ENCODE results near the gene PRXL2B.

Gene PRXL2B

DNA sequence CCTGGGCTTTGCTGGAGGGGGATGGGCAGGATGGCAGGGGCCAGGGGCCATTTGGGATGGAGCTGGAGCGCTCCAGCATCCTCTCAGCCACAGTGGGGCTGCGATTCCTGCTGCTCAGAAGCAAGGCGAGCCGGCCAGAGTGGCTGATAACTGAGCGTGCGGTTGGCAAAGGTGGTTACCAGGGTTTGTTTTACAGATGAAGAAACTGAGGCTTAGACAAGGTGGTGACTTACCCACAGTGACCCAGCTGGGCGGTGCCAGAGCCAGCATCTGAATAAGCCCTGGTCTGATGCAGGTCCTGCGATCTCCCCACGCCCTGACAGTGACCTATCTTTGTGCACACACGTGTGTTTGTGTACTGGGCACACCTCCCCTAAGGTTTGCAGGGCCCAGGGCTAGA lies 5.9 kb upstream of the PRXL2B start:
- no peak for DNase-seq (ENCODE audit: extremely low read depth, low read depth)
- no peak for TF ChIP-seq CTCF (IDR thresholded peaks at IDR 0.05; ENCODE audit: low read depth, low read length)

- no peak for TF ChIP-seq CTCF (IDR thresholded peaks at IDR 0.05; ENCODE audit: low read depth, low read length)
- no peak for DNase-seq (ENCODE audit: extremely low read depth, low read depth)
Observed at GRCh38 chr1:2582391-2582790, 4.2 kb upstream of the PRXL2B start.

GRCh38 chr1:2583331-2583791 lies 3.2 kb upstream of the PRXL2B start:
- DNase-seq (ENCODE audit: extremely low read depth, low read depth): no peak
- TF ChIP-seq CTCF (IDR thresholded peaks at IDR 0.05; ENCODE audit: low read depth, low read length): no peak

DNA sequence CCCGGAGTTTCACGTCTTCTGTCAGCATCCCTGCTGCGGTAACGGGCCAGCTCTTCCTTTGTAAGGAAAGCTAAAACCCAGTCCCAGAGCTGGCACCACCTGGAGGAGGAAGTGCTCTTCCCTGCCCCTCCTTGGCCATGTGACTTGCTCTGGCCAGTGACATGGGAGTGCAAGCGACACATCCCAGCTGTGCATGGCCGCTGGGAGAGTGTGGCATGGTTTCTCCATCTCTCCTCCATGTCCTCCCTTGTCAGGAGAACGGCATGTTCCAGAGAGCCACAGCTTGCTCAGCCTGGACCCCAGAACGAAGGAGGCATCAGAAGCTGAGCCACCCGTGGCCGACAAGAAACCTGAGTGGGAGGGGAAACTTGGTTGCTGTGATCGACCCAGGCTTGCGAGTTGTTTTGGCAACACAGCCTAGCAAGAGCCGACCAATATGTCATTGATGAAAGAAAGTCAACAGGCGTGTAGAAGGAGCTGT lies 2.7 kb upstream of the PRXL2B start:
- no peak for TF ChIP-seq CTCF (IDR thresholded peaks at IDR 0.05; ENCODE audit: low read depth, low read length)
- DNase-seq (ENCODE audit: extremely low read depth, low read depth): no peak

- DNase-seq (ENCODE audit: extremely low read depth, low read depth): no peak
- no peak for TF ChIP-seq CTCF (IDR thresholded peaks at IDR 0.05; ENCODE audit: low read depth, low read length)
Observed at GRCh38 chr1:2584686-2585317, 1.8 kb upstream of the PRXL2B start.

- no peak for TF ChIP-seq CTCF (IDR thresholded peaks at IDR 0.05; ENCODE audit: low read depth, low read length)
- DNase-seq (ENCODE audit: extremely low read depth, low read depth): no peak
Observed at GRCh38 chr1:2585318-2586092, 1.1 kb upstream of the PRXL2B start.
